ENCODE results near the gene TSC22D1.

TSC22D1 gene

GRCh38 chr13:44401577-44401976 is 174.6 kb downstream of the TSC22D1 start:
- no peak for DNase-seq

- DNase-seq, result no peak
Observed at GRCh38 chr13:44400736-44401135, 175.4 kb downstream of the TSC22D1 start.

DNA sequence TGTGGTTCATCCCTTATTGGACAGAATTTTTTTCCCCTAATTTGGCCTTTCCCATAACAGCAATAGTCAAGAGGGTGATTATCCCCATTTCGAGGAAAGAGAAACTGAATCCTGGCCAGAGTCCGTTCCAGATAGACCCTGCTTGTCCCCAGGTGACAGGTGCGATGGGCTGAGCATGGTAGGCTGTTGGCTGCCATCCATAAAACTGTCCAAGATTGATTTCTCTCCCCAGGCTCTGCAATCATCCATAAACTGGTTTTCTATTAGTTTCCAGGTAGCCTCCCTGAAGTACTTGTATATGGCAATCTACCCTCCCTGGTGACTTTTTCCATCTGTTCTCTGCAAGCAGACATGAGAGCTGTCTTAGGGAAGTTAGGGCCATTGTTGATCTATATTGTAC is 177.1 kb downstream of the TSC22D1 start:
- DNase-seq, result no peak

- no peak for DNase-seq
Observed at GRCh38 chr13:44398606-44399005, 177.5 kb downstream of the TSC22D1 start.

GRCh38 chr13:44397766-44398223 is 178.3 kb downstream of the TSC22D1 start:
- no peak for DNase-seq

DNA sequence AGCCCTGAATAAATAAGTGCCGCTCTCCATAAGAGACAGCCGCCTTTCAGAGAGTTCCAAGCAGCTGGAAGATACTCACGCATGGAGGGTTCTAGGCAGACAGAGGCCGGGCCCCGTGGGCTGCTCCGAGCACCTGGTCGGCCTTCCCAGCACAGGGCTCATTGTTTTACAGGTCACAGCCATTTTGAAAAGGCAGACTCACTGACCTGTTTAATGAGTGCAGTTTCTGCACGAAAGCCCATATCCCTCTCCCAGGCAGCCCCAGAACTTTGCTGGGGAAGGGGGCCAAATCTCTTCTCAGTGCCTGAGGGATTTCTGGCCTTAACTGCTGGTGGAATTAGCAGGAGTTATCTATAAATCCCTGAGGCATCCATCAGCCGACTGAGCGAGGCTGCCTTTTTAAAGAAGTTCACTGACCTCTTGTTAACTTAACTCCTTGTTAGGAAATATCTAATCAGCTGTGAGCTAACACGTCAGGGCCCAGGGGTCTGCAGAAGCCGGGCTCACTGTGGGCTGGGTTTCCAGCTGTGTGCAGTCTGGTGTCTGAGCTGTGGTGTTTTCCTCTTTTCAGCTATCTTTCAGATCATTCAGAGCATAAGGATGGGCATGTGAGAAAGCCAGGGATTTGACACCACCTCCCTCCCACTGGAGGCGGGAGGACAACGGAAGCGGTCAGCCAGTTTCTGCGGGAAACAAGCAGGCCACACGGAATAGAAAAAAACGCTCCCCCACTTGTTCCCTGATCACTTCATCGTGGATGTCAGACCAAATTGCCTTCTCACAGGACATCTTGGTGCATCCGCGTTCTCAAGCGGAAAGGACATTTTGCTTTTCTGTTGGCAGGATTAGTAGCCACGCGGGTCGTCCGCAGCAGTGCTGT is 179.2 kb downstream of the TSC22D1 start:
- no peak for DNase-seq

DNA sequence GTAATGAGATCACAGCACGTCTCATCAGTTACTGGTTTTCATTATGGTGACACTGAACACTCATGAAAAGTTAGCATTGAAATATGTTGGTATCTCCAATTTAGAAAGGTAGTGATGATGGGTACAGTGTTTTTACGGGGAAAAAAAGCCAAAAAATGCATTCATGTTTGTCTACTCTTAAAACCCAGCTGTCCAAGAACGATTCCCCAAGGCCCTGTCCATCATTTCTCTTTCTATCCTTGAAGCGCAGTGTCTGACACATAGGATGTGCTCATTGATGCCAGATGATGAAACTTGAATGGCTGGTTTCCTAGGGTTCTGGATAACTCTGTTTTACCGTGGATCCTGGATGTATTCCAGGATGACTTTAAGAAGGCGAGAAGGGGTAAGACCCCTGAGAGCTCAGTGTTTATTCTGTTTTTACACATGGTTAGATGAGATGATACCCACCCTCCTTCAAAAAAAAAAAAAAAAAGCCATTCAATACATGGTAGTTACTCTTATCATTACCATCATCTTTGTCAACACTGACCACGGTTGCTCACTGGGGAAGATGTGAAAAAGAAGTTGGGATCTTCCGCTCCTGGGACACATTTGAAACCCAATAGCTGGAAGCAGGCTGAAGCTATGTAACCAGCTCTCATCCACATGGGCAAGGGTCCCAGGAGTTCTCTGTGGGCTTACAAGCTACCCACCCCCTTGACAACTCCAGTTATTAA is 180.0 kb downstream of the TSC22D1 start:
- no peak for DNase-seq

- DNase-seq, result no peak
Observed at GRCh38 chr13:44394658-44395057, 181.5 kb downstream of the TSC22D1 start.

GRCh38 chr13:44393391-44393790 is 182.7 kb downstream of the TSC22D1 start:
- no peak for DNase-seq

- DNase-seq, result no peak
Observed at GRCh38 chr13:44389876-44390275, 186.3 kb downstream of the TSC22D1 start.

GRCh38 chr13:44389060-44389666 is 187.0 kb downstream of the TSC22D1 start:
- DNase-seq, result no peak

DNA sequence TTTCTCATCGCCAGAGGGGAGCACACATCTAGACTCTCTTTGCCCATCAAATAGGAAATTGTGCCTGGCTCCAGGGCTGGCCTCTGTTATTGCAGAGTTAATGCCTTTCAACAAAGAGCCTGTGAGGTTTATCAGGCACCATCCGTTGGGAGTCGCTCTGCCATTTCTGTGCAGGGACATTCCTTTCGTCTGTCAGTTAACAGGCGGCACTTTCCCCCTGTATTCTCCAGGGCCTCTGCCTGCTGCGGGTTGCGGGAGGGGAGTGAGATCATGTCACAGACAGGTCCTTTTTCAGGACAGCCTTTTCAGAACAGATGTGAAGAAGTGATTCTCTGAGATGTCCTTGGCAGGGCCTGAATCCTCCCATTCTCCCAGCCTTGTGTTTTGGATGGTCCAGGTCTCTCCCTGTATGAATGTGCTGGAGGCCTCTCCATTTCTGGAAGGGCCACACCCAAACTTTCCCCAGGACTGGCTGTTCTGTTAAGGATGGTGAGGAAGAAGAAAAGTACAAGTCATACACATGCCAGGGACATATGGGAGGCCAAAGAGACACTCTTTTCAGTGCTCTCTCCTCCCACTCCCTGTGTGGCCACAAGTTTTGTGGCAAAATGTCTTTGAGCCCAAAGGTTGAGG is 187.6 kb downstream of the TSC22D1 start:
- DNase-seq, result no peak

- no peak for DNase-seq
Observed at GRCh38 chr13:44386913-44387556, 189.1 kb downstream of the TSC22D1 start.

GRCh38 chr13:44385847-44386246 is 190.3 kb downstream of the TSC22D1 start:
- no peak for DNase-seq

- DNase-seq, result no peak
Observed at GRCh38 chr13:44385401-44385800, 190.7 kb downstream of the TSC22D1 start.

DNA sequence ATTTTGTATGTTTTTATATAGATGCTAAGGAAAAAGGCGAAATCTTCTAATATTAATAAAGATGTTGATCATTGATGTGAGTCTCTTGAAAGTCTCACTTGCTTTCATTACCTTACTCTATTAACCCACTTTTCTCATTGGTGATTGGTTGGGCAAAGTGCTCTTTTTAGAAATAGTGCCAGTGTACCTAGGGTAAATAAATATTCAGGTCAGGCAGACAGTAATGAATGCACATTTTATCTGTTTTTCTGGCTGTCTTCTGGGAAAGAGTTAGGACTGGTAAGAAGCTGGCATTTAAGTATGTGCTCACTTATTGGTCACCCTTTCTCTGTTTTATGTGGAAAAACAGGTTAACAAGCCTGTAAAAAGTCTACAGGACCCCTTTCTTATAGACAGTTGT is 191.4 kb downstream of the TSC22D1 start:
- DNase-seq, result no peak

GRCh38 chr13:44383945-44384344 is 192.2 kb downstream of the TSC22D1 start:
- DNase-seq, result no peak

GRCh38 chr13:44382635-44383145 is 193.4 kb downstream of the TSC22D1 start:
- DNase-seq, result no peak

Data from central memory CD4-positive, alpha-beta T cell (primary cell).